AML-193 (cell line): Measurements from ENCODE around the gene KIF3B.
"Not testable (repeated sequence)": the region's sequence is repeated elsewhere in the genome, so short reads cannot be mapped to it uniquely, and the experiment has no call there.

Source experiments
- DNase-seq, 2 experiments: peaks; one replicate each; lab custom pipeline; 2025; lab: John Stamatoyannopoulos, UW

The KIF3B gene

DNA sequence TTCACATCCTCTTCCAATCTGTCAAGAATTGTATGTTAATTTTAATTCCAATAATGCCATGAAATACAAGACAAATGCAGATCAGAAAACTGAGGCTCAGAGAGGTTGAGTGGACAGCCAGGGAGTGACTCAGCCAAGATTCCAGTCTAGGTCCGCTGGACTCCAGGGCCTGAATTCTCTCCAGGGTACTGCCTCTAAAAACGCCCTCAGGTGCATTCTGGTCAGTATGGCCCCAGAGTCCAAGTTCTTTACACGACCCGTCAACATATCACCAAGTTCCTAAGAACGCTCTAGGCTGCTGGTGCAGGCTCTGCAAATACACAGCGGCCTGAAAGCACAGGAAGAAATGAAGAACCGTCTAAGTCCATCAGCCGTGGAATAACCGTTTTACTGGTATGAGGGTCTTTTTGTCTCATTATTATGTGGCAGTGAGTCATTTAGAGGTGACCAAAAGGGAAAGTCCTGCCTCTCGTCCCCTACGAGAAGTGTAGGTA lies 80.0 kb downstream of the KIF3B start:
- DNase-seq = peak in 1 of 2 experiments; percentile 53

DNA sequence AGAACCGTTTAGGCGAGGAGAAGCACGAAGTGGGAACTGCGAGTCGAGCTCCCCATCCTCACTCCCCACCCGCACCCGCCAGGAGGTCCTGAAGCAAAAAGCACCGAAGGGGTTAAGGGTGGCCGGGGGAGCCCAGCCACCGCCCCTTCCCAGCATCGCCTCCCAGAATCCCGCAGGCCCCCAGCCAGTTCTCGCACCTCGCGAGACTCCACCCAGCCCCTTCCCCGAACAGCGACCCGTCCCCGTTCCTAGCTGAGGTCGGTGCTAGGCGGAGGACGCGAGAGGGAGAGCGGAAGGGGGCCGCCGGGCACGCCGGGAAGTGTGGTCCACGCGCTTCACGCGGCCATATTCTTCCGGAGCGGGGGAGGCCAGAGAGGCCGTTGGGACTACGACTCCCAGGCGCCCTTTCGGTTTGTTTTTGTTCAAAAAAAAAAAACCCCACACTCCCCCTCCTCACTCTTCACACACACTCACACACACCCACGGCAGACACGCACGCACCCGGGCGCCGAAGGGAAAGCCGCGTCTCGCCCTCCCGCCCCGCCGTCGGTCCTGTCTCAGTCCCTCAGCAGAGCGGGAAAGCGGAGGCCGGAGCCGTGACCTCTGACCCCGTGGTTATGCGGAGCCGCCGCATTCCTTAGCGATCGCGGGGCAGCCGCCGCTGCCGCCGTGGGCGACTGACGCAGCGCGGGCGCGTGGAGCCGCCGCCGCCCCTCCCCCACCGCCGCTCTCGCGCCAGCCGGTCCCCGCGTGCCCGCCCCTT lies 80.6 kb downstream of the KIF3B start, which contains the start of gene ASXL1:
TSS of gene ASXL1 (plus strand) at position 463 of the 763 bp plus-strand sequence. CDS start 445 bp downstream, outside the sequence.
- peak; percentile 91 for DNase-seq

GRCh38 chr20:32358632-32358882 lies 81.1 kb downstream of the KIF3B start:
- no peak for DNase-seq

GRCh38 chr20:32358883-32359632 lies 81.6 kb downstream of the KIF3B start:
- peak in 1 of 2 experiments; percentile 9 for DNase-seq

GRCh38 chr20:32359633-32360332 lies 82.3 kb downstream of the KIF3B start:
- peak; percentile 21 to 43 for DNase-seq

DNA sequence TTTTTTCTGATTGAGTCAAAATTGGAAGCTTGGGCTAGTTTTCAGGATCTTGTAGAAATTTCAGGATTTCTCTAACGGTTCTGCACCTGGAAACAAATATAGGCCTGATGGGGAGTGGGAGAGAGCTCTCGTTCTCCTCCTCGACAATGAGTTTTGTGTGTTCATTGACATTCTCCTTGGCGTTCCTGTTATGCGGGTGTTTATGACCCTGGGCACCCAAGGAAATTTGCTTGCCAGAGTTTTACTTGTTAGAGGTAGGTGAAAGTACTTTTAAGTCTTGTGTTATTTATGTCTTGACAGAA lies 82.8 kb downstream of the KIF3B start:
- DNase-seq = no peak

DNA sequence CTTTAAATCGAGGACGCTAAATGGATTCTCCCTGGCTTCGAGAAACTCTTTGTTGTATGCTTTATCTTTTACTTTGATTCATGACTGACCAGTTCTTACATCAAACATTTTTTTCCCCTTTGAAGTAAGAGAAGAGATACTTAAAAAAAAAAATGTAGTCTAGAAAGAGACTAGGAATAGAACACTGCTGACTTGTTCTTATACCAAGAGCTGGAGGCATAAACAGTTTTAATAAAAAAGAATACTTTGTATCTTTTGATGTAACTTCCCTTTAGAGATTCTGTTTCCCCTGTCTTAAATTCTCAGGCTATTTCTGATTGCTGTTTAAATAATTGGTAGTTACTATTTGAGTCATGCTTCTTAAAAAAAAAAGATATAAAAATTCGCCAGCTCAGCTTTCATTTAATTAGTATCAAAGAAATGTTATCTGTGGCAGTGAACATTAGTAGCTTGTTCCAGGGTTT lies 85.5 kb downstream of the KIF3B start:
- no peak for DNase-seq

DNA sequence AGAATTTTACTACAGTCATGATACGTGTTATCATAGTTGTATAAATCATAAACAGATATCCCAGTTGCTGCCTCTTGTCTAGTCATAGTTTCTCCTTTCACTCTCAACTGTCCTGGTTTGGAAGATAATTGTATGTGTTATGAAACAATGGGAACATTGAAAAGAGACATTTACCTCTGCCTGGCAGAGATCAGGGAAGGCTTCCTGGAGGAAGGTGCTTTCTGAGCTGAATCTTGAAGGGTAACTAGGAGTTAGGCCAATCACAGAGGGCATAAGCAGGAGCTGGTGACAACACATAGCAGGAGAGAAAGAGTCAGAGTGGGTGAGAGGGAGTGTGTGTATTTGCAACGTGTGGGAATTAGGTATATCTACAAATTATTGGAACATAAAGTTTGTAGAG lies 86.0 kb downstream of the KIF3B start:
- DNase-seq = no peak

DNA sequence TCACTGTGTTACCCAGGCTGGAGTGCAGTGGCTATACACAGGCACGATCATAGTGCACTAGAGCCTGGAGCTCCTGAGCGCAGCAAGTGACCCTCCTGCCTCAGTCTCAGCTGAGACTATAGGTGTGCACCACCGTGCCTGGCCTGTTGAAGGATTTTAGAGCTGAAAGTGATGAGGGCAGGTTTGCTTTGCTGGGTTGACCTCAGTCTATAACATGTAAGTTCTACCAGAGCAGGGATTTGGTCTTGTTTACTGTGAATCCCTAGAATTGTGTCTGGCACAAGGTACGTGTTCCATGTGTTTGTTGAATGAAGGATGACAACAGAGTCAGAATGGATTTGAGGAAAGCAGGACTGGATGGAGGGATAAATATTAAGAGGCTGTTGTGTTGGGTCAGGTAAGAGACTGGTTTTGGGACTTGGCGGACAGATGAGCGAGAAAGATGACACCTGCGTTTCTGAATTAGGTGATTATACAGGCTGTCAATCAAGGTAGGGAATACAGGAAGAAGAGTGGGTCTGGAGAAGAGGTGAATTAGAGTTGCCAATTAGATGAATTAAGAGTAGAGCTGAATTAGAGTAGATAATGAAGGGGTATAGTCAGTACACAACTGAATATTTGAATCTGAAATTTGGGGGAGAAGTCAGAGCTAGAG lies 87.2 kb downstream of the KIF3B start:
- DNase-seq = no peak

DNA sequence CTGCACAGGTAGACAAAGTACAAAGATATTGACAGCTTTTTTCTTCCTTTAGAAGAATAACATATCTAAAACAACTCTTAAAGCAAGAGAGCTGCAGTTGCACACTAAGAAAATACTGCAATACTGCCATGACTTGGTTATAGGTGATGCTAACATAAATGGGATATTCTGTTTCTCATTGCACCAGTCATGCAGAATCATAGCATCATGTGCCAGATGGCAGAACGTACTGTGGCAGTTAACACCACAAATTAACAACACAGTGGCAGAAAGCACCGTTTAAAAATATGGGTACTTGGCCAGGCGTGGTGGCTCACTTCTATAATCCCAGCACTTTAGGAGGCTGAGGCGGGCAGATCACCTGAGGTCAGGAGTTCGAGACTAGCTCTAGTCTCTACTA lies 88.1 kb downstream of the KIF3B start:
- DNase-seq = no peak

DNA sequence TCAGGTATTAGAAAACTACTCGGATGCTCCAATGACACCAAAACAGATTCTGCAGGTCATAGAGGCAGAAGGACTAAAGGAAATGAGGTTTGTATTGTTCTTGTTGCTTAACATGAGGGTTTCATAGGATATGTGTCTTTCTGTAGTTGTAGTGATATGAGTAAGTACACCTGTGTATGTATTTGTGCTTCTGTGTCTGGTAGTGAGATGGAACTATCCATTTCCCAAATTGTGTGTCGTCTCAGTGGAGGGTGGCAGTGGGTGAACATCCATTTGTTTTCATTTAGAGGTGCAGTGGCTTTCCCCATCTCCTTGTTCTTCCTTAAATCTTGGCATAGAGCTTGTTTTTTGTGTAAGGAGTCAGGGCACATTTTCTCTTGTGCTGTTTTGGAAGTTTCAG lies 88.9 kb downstream of the KIF3B start:
- no peak for DNase-seq

GRCh38 chr20:32368323-32368722 lies 90.9 kb downstream of the KIF3B start:
- no peak for DNase-seq

DNA sequence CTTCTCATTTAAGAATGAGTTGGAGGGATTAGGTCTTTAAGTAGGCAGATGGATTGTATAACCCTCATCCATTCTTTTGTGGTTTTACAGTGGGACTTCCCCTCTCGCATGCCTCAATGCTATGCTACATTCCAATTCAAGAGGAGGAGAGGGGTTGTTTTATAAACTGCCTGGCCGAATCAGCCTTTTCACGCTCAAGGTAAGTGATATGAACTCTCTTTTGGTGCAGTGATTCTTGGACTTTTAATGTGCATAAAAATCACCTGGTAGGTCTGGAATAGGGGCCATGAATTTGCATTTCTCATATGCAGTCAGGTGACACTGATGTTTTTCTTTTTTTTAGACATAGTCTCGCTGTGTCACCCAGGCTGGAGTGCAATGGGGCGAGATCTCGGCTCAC lies 91.5 kb downstream of the KIF3B start:
- no peak for DNase-seq

- no peak for DNase-seq
Measured at GRCh38 chr20:32370897-32371296, 93.4 kb downstream of the KIF3B start.

DNA sequence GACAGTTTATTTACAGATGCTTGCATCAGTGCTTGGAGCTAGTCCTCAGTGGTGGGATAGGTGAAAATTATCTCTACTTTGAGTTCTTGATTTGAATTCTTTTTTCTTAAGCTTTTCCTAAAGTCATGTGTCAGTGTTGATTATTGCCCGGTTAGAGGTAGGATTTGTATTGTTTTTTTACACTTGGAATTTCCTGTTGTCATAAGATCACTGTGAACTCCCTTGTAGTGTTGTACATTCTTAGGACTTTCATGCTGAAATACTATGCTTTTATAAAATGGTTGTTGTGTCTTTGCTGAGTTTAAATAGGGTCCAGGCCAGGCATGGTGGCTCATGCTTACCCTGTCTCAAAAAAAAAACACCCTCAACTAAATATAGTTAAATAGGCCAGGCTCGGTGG lies 101.0 kb downstream of the KIF3B start:
- no peak for DNase-seq

DNA sequence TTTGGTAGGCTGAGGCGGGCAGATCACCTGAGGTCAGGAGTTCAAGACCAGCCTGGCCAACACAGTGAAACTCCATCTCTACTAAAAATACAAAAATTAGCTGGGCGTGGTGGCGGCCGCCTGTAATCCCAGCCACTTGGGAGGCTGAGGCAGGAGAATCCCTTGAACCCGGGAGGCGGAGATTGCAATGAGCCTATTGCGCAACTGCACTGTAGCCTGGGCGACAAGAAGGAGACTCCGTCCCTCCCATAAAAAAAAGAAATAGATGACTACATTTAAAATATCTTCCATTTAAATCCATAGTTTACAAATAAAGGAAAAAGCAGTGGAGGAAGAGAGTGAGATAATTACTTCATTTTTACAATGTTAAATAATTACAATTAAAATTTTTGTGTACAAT lies 102.6 kb downstream of the KIF3B start:
- not testable (repeated sequence) for DNase-seq

- no peak for DNase-seq
Measured at GRCh38 chr20:32380745-32381144, 103.3 kb downstream of the KIF3B start.

- no peak for DNase-seq
Measured at GRCh38 chr20:32382102-32382950, 104.9 kb downstream of the KIF3B start.

DNA sequence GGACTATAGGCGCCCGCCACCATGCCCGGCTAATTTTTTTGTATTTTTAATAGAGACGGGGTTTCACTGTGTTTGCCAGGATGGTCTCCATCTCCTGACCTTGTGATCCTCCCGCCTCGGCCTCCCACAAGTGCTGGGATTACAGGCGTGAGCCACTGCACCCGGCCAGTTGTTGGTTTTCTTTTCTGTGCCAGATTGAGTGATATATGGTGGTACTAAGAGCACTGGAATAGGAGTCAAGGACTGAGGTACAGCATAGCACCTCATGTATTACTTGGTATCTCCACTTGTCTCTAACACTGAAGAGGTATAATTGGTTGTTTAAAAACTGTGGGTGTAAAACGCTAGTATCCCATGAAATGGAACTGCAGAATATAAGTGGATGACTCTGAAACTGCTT lies 106.0 kb downstream of the KIF3B start:
- DNase-seq = not testable (repeated sequence)
